HT-29 (cell line): Measurements from ENCODE around the gene DIP2A. TPM values are rescaled to one million over a fixed set of nuclear protein-coding genes. Genes with fewer than 3 reads are reported as not detected.
"Not testable (repeated sequence)": the region's sequence is repeated elsewhere in the genome, so short reads cannot be mapped to it uniquely, and the experiment has no call there.

Experiments used
- DNase-seq: peaks from one replicate; pipeline ENCODE4 v3.0.0-alpha.2; 2015; ENCODE audit warnings: low spot score
- total RNA-seq: library from RNA; depleted of rRNA; stranded (reverse); fragments of >200 nt; shearing (Covaris generic); gene quantifications from 2 replicates; pipeline ENCODE4 v1.2.3, GENCODE V29; 2014

DIP2A gene
- total RNA-seq, 1 experiment from 2014 or later: 17.8 TPM

- DNase-seq: no peak
Observed at GRCh38 chr21:46554431-46555224, 95.9 kb downstream of the DIP2A start.

DNA sequence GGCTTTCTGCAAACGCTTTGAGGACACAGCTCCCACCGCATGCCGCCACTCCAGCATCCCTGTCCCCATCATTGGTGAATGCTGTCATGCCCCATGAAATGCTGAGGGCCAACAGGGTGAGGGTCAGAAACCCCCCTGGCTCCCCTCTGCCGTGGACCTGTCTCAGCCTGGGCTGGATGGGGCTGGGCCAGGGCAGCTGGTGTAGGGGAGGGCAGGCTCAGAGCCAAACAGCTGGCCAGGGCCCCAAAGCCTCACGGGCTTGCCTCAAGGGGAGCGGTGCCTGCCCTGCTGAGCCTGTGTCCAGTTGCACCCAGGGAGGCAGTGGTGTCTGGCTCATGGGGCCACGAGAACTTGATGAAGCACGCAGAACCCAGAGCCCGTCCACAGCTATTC, 96.5 kb downstream of the DIP2A start:
- DNase-seq: no peak

- no peak for DNase-seq
Observed at GRCh38 chr21:46555678-46556077, 97.0 kb downstream of the DIP2A start.

GRCh38 chr21:46556802-46557201, 98.1 kb downstream of the DIP2A start:
- DNase-seq: no peak

- no peak for DNase-seq
Observed at GRCh38 chr21:46557469-46557868, 98.8 kb downstream of the DIP2A start.

GRCh38 chr21:46557919-46558392, 99.3 kb downstream of the DIP2A start:
- DNase-seq: no peak

DNA sequence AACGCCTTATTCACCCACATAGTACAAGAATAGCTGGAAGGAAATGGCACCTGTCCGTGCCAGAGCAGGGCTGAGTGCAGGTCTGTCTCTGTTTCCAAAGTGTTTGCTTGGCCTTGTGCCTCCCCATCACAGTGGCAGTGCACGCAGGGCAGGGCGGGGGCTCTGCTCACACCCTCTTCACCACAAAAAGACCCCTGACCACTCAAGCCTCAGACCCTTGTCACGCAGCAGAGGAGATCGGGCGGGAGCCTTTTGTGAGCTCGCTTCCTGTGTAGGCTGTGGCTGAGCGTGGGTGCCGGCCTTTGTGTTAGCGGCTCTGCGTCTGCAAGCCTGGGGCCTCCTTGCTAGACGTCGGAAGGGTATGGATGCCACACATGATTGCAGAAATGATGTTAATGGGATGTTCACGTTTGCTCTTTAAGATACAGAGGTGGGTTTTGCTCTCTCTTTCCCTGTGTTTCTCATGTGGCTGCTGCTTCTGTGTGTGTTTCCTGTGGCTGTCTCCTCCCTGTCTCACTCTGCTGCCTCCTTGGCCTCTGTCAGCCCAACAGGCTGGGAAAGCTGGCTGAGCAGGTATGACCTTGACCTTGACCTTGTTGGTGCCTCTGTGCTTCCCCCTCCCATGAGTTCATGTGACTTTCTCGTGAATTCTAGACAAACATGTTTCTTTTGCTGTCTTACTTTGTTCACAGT, 100.7 kb downstream of the DIP2A start:
- DNase-seq: no peak

- DNase-seq: no peak
Observed at GRCh38 chr21:46560568-46561444, 102.1 kb downstream of the DIP2A start.

- no peak for DNase-seq
Observed at GRCh38 chr21:46561445-46562090, 102.9 kb downstream of the DIP2A start.

- DNase-seq: no peak
Observed at GRCh38 chr21:46562472-46562871, 103.8 kb downstream of the DIP2A start.

GRCh38 chr21:46562964-46563607, 104.4 kb downstream of the DIP2A start:
- no peak for DNase-seq

GRCh38 chr21:46564391-46564790, 105.7 kb downstream of the DIP2A start:
- no peak for DNase-seq

GRCh38 chr21:46567348-46567747, 108.7 kb downstream of the DIP2A start:
- DNase-seq: no peak

- DNase-seq: no peak
Observed at GRCh38 chr21:46568562-46568961, 109.9 kb downstream of the DIP2A start.

DNA sequence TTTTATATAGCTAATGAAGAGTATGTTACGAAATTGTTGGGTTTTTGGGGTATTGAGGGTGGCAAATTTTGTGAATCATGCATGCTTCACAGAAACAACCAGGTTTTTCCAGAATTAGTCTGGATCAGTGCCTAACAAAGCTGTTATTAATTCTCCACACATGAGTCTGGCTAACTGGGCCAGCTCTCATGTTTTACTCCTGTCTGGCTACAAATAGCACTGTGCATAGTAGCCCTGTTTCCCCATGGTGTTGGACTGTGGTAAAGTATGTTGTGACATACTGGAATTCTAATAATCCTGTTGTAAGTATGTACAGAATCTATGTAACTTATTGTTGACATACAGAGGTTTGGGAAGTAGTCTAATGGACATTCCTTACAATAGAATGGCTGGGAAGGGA, 110.4 kb downstream of the DIP2A start:
- DNase-seq: no peak

DNA sequence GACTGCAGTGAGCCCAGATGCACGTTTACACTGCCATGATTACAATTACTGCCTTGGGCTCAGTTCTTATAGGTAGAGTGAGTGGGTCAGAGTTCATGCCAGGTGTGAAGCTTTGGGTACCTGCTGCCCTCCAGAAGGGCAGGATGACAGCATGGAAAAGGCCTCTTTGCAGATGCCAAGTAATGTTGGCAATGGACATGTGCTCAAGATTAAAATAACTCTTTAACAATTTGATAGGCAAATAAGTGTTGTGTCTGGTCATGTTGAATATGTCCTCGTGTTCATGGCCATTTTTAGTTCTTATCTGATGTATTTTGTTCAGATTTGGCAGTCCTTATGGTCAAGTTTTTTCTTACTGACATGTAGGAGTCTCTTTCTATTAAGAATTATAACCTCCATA, 111.4 kb downstream of the DIP2A start:
- DNase-seq: no peak

- DNase-seq: no peak
Observed at GRCh38 chr21:46570631-46571030, 111.9 kb downstream of the DIP2A start.

GRCh38 chr21:46572850-46573249, 114.2 kb downstream of the DIP2A start:
- no peak for DNase-seq

DNA sequence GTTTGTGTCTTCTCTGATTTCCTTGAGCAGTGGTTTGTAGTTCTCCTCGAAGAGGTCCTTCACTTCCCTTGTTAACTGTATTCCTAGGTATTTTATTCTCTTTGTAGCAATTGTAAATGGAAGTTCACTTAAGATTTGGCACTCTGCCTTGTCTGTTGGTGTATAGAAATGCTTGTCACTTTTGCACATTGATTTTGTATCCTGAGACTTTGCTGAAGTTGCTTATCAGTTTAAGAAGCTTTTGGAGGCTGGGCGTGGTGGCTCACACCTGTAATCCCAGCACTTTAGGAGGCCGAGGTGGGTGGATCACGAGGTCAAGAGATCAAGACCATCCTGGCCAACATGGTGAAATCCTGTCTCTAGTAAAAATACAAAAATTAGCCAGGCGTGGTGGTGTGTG, 119.1 kb downstream of the DIP2A start:
- DNase-seq: not testable (repeated sequence)

GRCh38 chr21:46579394-46579793, 120.7 kb downstream of the DIP2A start:
- not testable (repeated sequence) for DNase-seq

DNA sequence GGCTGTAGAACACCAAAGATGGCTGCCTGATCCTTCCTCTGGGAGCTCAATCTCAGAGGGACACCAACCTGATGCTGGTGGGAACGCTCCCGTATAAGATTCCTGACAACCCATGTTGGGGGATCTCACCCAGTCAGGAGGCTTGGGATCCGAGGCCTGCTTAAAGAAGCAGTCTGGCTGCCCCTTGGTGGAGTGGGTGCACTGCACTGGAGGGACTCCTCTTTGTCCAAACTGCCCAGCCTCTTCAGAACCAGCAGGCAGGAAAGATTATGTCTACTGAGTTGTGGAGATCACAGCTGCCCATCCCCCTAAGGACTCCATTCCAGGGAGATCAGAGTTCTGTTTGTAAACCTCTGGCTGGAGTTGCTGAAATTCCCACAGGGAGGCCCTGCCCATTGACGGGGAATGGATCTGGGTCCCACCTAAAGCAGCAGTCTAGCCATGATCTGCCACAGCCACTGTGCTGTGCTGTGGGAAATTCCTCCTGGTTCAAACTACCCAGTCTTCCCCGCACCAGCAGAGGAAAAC, 123.2 kb downstream of the DIP2A start:
- no peak for DNase-seq
